HL-60 (cell line): ENCODE results near the gene IL15.

Experiments used
- CTCF ChIP-seq: IDR thresholded peaks from one replicate; pipeline ENCODE4 v1.5.1; 2011; ENCODE audit warnings: low read length, control low read depth, inconsistent platforms; ENCODE audit not compliant: insufficient read depth
- GABPA ChIP-seq: IDR thresholded peaks from 2 replicates; pipeline ENCODE4 v1.6.1; 2012; ENCODE audit warnings: low read depth
- POLR2AphosphoS5 ChIP-seq: IDR thresholded peaks from 2 replicates; pipeline ENCODE4 v1.6.1; 2012; ENCODE audit warnings: low read depth
- REST ChIP-seq: IDR thresholded peaks from 2 replicates; pipeline ENCODE4 v1.6.1; 2012; ENCODE audit warnings: low read depth; ENCODE audit not compliant: insufficient replicate concordance
- SPI1 ChIP-seq: IDR thresholded peaks from 2 replicates; pipeline ENCODE4 v1.6.1; 2012; ENCODE audit warnings: low read depth, mild to moderate bottlenecking, borderline replicate concordance

GRCh38 chr4:141654098-141654497 is 17.7 kb downstream of the IL15 start:
- TF ChIP-seq CTCF (no peak), REST (no peak), SPI1 (no peak), POLR2AphosphoS5 (no peak), GABPA (no peak)
